ENCODE results near the gene MEG3. TPM values are rescaled to one million over a fixed set of nuclear protein-coding genes. Genes with fewer than 3 reads are reported as not detected.

Gene MEG3
- total and polyA plus RNA-seq, 8 donors: 15.9 to 398 (median 329) TPM

- no peak for ATAC-seq
- intact Hi-C loops (cut with DNase I): no loop called here
Measured at GRCh38 chr14:100834082-100834793, 8.3 kb downstream of the MEG3 start.

GRCh38 chr14:100834794-100835547, 9.1 kb downstream of the MEG3 start:
- Histone ChIP-seq H3K4me1 (no peaks in the 10 kb centered on the region), H3K9me3 (no peaks in the 10 kb centered on the region), H3K27me3 (peaks cover 0 to 51% of the 10 kb centered on the region in 2 donors), H3K27ac (no peak overlapping the region), H3K36me3 (no peaks in the 10 kb centered on the region), H3K4me3 (no peak overlapping the region)
- no peak for TF ChIP-seq CTCF (IDR thresholded peaks at IDR 0.05)
- ATAC-seq: no peak
- DNase-seq: no peak
- intact Hi-C loops (cut with DNase I): no loop called here

More at GRCh38 chr14:100834082-100834793, 8.3 kb downstream of the MEG3 start:
- Histone ChIP-seq H3K9me3 (no peaks in the 10 kb centered on the region), H3K27ac (no peak overlapping the region), H3K36me3 (no peaks in the 10 kb centered on the region), H3K27me3 (peaks cover 0 to 56% of the 10 kb centered on the region in 2 donors), H3K4me3 (no peak overlapping the region), H3K4me1 (no peaks in the 10 kb centered on the region)
- no peak for TF ChIP-seq CTCF (IDR thresholded peaks at IDR 0.05)
- no peak for DNase-seq

- ATAC-seq (no peak), DNase-seq (no peak)
- H3K27me3 ChIP-seq: peaks cover 0 to 51% of the 10 kb centered on the region in 2 donors
- H3K9me3 ChIP-seq: no peaks in the 10 kb centered on the region
- H3K4me3 ChIP-seq: no peak overlapping the region
- H3K4me1 ChIP-seq: no peaks in the 10 kb centered on the region
- H3K36me3 ChIP-seq: no peaks in the 10 kb centered on the region
- intact Hi-C loops (cut with DNase I): no loop called here
- no peak for TF ChIP-seq CTCF (IDR thresholded peaks at IDR 0.05)
- H3K27ac ChIP-seq: no peak overlapping the region
Measured at GRCh38 chr14:100835548-100836310, 9.8 kb downstream of the MEG3 start.

- no peaks in the 10 kb centered on the region for H3K9me3 ChIP-seq
- intact Hi-C loops (cut with DNase I): no loop called here
- no peak for TF ChIP-seq CTCF (IDR thresholded peaks at IDR 0.05)
- ATAC-seq (no peak), DNase-seq (peak in 1 of 4 donors; percentile 76)
- H3K36me3 ChIP-seq: no peaks in the 10 kb centered on the region
- H3K27ac ChIP-seq: no peak overlapping the region
- H3K4me3 ChIP-seq: no peak overlapping the region
- H3K4me1 ChIP-seq: no peaks in the 10 kb centered on the region
- H3K27me3 ChIP-seq: peaks cover 0 to 49% of the 10 kb centered on the region in 2 donors
Measured at GRCh38 chr14:100836311-100836805, 10.4 kb downstream of the MEG3 start.
